Prostate gland (tissue), 2 donors: ENCODE data around the gene CEP128. TPM values are rescaled to one million over a fixed set of nuclear protein-coding genes. Genes with fewer than 3 reads are reported as not detected.

Source experiments
- DNase-seq: peaks from one replicate; pipeline ENCODE4 v3.0.0-alpha.2; 2019; ENCODE audit warnings: low spot score
- H3K27ac ChIP-seq, 2 donors: fragments of 200-600 bp; sonication (generic); 2 replicates each; pipeline ENCODE4 v1.5.1; 2017 to 2019
- H3K27me3 ChIP-seq: fragments of 200-600 bp; sonication (generic); replicated peaks from 2 replicates; pipeline ENCODE4 v1.5.1; 2019; ENCODE audit not compliant: insufficient read depth
- H3K36me3 ChIP-seq, 2 donors: fragments of 200-600 bp; sonication (generic); 1 replicate in 1 of 2; 2 replicates in 1 of 2; pipeline versions ENCODE4 v1.5.1 to v1.8.1; 2017 to 2019
- H3K4me1 ChIP-seq: fragments of 200-600 bp; sonication (generic); replicated peaks from 2 replicates; pipeline ENCODE4 v1.5.1; 2019
- H3K4me3 ChIP-seq, 2 donors: fragments of 200-600 bp; sonication (generic); 2 replicates each; pipeline ENCODE4 v1.5.1; 2017 to 2019
- H3K9me3 ChIP-seq: fragments of 200-600 bp; sonication (generic); 2 replicates; pipeline ENCODE4 v1.5.1; 2017
- CTCF ChIP-seq, 4 experiments: fragments of 200-600 bp in 2 of 4; fragments of 450-650 bp in 2 of 4; sonication (generic) in 2 of 4; IDR thresholded peaks; 1 replicate in 3 of 4; 2 replicates in 1 of 4; pipeline ENCODE4 v1.5.1; 2016 to 2019; ENCODE audit warnings: antibody characterized with exemption in 4 of 4, mild to moderate bottlenecking in 2 of 4, moderate library complexity in 2 of 4
- POLR2A ChIP-seq: fragments of 450-650 bp; IDR thresholded peaks from one replicate; pipeline ENCODE4 v1.6.1; 2016; ENCODE audit warnings: antibody characterized with exemption, mild to moderate bottlenecking
- POLR2AphosphoS5 ChIP-seq: sonication (generic); formaldehyde crosslinking; IDR thresholded peaks from one replicate; pipeline ENCODE4 v1.6.1; 2017; ENCODE audit warnings: antibody characterized with exemption
- WGBS: methylation state at CpG from one replicate; pipeline ENCODE4 v1.1.5; 2018; 5-methylcytosine and 5-hydroxymethylcytosine counted together
- intact Hi-C: fragments of 100-400 bp; cut with DNase I; formaldehyde crosslinking; loops from one replicate; pipeline ENCODE4 v1.14.2; 2022
- total RNA-seq, 2 donors: library from RNA; depleted of rRNA; stranded (reverse); fragments of >200 nt; gene quantifications; one replicate each; pipeline ENCODE4 v1.1.0, GENCODE V29; 2016

CEP128 gene
- total RNA-seq, 2 donors from 2014 or later, result 6.4 to 7.3 TPM

DNA sequence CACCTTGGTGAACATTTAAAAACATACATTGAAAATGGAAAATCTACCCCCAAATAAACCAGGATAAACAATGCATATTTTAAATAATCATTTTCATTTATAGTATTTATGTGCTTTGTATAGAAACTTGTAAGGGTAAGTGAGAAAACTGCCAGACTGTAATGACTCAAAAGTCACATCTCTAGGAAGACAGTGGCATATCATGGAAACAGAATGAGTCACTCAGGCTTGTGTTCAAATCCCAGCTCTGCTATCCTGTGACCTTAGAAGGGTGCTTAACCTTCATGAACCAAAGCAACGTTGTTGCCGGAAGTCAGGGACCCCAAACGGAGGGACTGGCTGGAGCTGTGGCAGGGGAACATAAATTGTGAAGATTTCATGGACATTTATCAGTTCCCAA is 142.7 kb downstream of the CEP128 start:
- Histone ChIP-seq H3K36me3 (no peaks in the 10 kb centered on the region), H3K4me1 (no peaks in the 10 kb centered on the region), H3K9me3 (no peaks in the 10 kb centered on the region), H3K27ac (no peak overlapping the region), H3K4me3 (no peak overlapping the region), H3K27me3 (no peaks in the 10 kb centered on the region)
- TF ChIP-seq POLR2A (no peak), CTCF (IDR thresholded peaks at IDR 0.05) (no peak), POLR2AphosphoS5 (no peak)
- 94% methylated on average over 3 of the region's 3 CpGs for WGBS
- no peak for DNase-seq
- intact Hi-C loops, result no loop called here

- Histone ChIP-seq H3K4me1 (no peaks in the 10 kb centered on the region), H3K4me3 (no peak overlapping the region), H3K36me3 (no peaks in the 10 kb centered on the region), H3K27ac (no peak overlapping the region), H3K27me3 (no peaks in the 10 kb centered on the region), H3K9me3 (no peaks in the 10 kb centered on the region)
- WGBS, result 86% methylated on average over 3 of the region's 3 CpGs
- no peak for DNase-seq
- no peak for TF ChIP-seq CTCF (IDR thresholded peaks at IDR 0.05)
- TF ChIP-seq POLR2A, result no peak
- no peak for TF ChIP-seq POLR2AphosphoS5
- intact Hi-C loops, result no loop called here
Observed at GRCh38 chr14:80798211-80798610, 143.3 kb downstream of the CEP128 start.

GRCh38 chr14:80792771-80793170 is 148.8 kb downstream of the CEP128 start:
- 97% methylated on average over 11 of the region's 11 CpGs for WGBS

DNA sequence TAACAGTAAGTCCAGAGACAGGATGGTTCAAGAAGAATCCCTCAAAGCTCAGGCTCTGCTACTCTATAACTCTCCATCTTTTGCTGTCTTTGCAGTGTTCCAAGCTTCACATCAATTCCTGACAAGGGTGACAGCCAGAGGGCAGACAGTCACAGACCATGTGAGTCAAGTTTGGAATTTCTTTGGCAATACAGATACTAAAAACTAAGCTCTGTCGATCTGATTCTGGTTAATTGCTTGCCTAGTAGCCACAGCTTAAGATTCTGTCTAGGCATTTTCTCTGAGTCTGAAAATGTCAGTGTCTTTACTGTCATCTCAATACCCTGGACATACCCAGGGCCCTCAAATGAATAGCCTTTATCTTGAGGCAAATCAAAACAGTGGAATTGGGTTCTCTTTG is 153.7 kb downstream of the CEP128 start:
- DNase-seq, result no peak
- WGBS, result 74% methylated on average over 1 of the region's 1 CpG
- intact Hi-C loops, result no loop called here

More at GRCh38 chr14:80792771-80793170, 148.8 kb downstream of the CEP128 start:
- Histone ChIP-seq H3K36me3 (no peaks in the 10 kb centered on the region), H3K9me3 (no peaks in the 10 kb centered on the region), H3K4me3 (no peak overlapping the region), H3K27me3 (no peaks in the 10 kb centered on the region), H3K4me1 (no peaks in the 10 kb centered on the region), H3K27ac (no peak overlapping the region)
- intact Hi-C loops, result no loop called here
- TF ChIP-seq CTCF (IDR thresholded peaks at IDR 0.05) (no peak), POLR2A (no peak), POLR2AphosphoS5 (no peak)
- no peak for DNase-seq

More for the DNA sequence above, 153.7 kb downstream of the CEP128 start:
- H3K27ac ChIP-seq, result no peak overlapping the region
- H3K36me3 ChIP-seq, result no peaks in the 10 kb centered on the region
- no peaks in the 10 kb centered on the region for H3K9me3 ChIP-seq
- no peaks in the 10 kb centered on the region for H3K27me3 ChIP-seq
- TF ChIP-seq POLR2A, result no peak
- no peak for TF ChIP-seq CTCF (IDR thresholded peaks at IDR 0.05)
- no peak for TF ChIP-seq POLR2AphosphoS5
- no peak overlapping the region for H3K4me3 ChIP-seq
- no peaks in the 10 kb centered on the region for H3K4me1 ChIP-seq
